ENCODE data around the gene CHURC1. TPM values are rescaled to one million over a fixed set of nuclear protein-coding genes. Genes with fewer than 3 reads are reported as not detected.

The CHURC1 gene
- total RNA-seq, 1 donor from 2014 or later, result 72.6 TPM

GRCh38 chr14:64948612-64949210 lies 34.5 kb downstream of the CHURC1 start:
- peaks cover 16% of the 10 kb centered on the region for H3K36me3 ChIP-seq
- DNase-seq, result no peak

DNA sequence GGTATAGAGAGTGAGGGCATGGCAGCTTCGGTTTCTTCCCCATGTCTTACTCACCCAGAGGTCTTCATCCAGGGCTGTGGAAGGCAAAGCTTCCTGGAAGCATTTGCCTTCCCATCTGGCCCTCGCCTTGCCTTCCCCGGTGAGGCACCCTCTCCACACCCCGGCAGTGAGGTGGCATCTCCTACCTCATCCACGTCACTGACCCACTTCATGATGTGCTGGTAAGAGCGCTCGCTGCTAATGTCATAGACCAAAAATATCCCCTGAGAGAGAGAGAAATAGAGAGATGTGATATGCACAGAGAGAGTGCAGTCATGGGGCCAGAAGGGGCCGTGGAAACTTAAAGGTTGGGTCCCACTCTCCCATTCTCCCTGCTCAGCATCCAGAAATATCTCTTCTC lies 36.6 kb downstream of the CHURC1 start:
- peaks cover 11% of the 10 kb centered on the region for H3K36me3 ChIP-seq
- ATAC-seq (no peak), DNase-seq (no peak)
- H3K9me3 ChIP-seq, result no peaks in the 10 kb centered on the region
- TF ChIP-seq, protein P1, sequence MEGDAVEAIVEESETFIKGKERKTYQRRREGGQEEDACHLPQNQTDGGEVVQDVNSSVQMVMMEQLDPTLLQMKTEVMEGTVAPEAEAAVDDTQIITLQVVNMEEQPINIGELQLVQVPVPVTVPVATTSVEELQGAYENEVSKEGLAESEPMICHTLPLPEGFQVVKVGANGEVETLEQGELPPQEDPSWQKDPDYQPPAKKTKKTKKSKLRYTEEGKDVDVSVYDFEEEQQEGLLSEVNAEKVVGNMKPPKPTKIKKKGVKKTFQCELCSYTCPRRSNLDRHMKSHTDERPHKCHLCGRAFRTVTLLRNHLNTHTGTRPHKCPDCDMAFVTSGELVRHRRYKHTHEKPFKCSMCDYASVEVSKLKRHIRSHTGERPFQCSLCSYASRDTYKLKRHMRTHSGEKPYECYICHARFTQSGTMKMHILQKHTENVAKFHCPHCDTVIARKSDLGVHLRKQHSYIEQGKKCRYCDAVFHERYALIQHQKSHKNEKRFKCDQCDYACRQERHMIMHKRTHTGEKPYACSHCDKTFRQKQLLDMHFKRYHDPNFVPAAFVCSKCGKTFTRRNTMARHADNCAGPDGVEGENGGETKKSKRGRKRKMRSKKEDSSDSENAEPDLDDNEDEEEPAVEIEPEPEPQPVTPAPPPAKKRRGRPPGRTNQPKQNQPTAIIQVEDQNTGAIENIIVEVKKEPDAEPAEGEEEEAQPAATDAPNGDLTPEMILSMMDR (IDR thresholded peaks at IDR 0.05), result no peak
- no peaks in the 10 kb centered on the region for H3K27me3 ChIP-seq (ENCODE audit: low read depth)
- no peak overlapping the region for H3K4me3 ChIP-seq
- no peak overlapping the region for H3K27ac ChIP-seq
- intact Hi-C loops (cut with DNase I), result no loop called here
- H3K4me1 ChIP-seq, result no peaks in the 10 kb centered on the region

More at GRCh38 chr14:64948612-64949210, 34.5 kb downstream of the CHURC1 start:
- no peaks in the 10 kb centered on the region for H3K4me1 ChIP-seq
- intact Hi-C loops (cut with DNase I), result no loop called here
- H3K27me3 ChIP-seq (ENCODE audit: low read depth), result no peaks in the 10 kb centered on the region
- H3K27ac ChIP-seq, result no peak overlapping the region
- H3K9me3 ChIP-seq, result no peaks in the 10 kb centered on the region
- H3K4me3 ChIP-seq, result no peak overlapping the region
- ATAC-seq, result no peak
- TF ChIP-seq, protein P1 (IDR thresholded peaks at IDR 0.05), result no peak

- ATAC-seq (no peak), DNase-seq (no peak)
- Histone ChIP-seq H3K27ac (no peak overlapping the region), H3K27me3 (ENCODE audit: low read depth) (no peaks in the 10 kb centered on the region), H3K9me3 (no peaks in the 10 kb centered on the region), H3K4me3 (no peak overlapping the region), H3K4me1 (no peaks in the 10 kb centered on the region), H3K36me3 (peaks cover 11% of the 10 kb centered on the region)
- TF ChIP-seq, protein P1 (IDR thresholded peaks at IDR 0.05), result no peak
- intact Hi-C loops (cut with DNase I), result no loop called here
Observed at GRCh38 chr14:64951291-64951690, 37.0 kb downstream of the CHURC1 start.

- no peak for ATAC-seq
- intact Hi-C loops (cut with DNase I), result no loop called here
- DNase-seq, result no peak
- H3K27me3 ChIP-seq (ENCODE audit: low read depth), result no peaks in the 10 kb centered on the region
- H3K27ac ChIP-seq, result no peak overlapping the region
- no peaks in the 10 kb centered on the region for H3K9me3 ChIP-seq
- H3K36me3 ChIP-seq, result peaks cover 11% of the 10 kb centered on the region
- TF ChIP-seq, protein P1 (IDR thresholded peaks at IDR 0.05), result no peak
- H3K4me1 ChIP-seq, result no peaks in the 10 kb centered on the region
- H3K4me3 ChIP-seq, result no peak overlapping the region
Observed at GRCh38 chr14:64951724-64952123, 37.5 kb downstream of the CHURC1 start.

GRCh38 chr14:64952598-64953309 lies 38.5 kb downstream of the CHURC1 start:
- H3K36me3 ChIP-seq, result peaks cover 11% of the 10 kb centered on the region
- H3K4me1 ChIP-seq, result no peaks in the 10 kb centered on the region
- H3K27me3 ChIP-seq (ENCODE audit: low read depth), result no peaks in the 10 kb centered on the region
- intact Hi-C loops (cut with DNase I), result no loop called here
- no peak overlapping the region for H3K4me3 ChIP-seq
- no peaks in the 10 kb centered on the region for H3K9me3 ChIP-seq
- DNase-seq, result no peak
- no peak overlapping the region for H3K27ac ChIP-seq
- TF ChIP-seq, protein P1 (IDR thresholded peaks at IDR 0.05), result no peak
- ATAC-seq, result no peak
